NCI-H748 treated with DMSO at 0.1 percent for 48 hours (cell line): ENCODE data around the gene THBS3.
"Not testable (repeated sequence)": the region's sequence is repeated elsewhere in the genome, so short reads cannot be mapped to it uniquely, and the experiment has no call there.

Experiments used
- DNase-seq: peaks from one replicate; lab custom pipeline; 2025; lab: John Stamatoyannopoulos, UW

Gene THBS3

GRCh38 chr1:155206891-155207805, 549 bp downstream of the THBS3 start:
- DNase-seq = peak; percentile 83

GRCh38 chr1:155205969-155206593, 1.6 kb downstream of the THBS3 start:
- no peak for DNase-seq

DNA sequence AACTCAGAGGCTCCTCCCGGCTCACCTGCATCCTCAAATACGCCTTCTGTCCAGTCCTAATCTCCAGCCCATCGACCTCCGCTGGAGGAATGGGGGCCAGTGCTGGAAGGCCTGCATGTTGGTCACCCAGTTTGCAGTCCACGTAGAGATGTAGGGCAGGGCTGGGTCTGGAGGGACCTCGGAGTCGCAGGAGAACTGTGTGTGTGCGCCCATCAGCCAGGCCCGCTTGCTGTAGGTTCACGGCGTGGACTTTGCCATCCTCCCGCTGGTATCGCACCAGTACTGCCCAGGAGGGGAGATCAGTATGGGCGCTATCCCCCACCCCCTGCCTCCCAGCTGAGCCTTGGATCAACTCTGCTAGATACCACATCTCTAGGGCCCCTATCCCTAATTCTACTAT, 2.7 kb downstream of the THBS3 start:
- DNase-seq = no peak

DNA sequence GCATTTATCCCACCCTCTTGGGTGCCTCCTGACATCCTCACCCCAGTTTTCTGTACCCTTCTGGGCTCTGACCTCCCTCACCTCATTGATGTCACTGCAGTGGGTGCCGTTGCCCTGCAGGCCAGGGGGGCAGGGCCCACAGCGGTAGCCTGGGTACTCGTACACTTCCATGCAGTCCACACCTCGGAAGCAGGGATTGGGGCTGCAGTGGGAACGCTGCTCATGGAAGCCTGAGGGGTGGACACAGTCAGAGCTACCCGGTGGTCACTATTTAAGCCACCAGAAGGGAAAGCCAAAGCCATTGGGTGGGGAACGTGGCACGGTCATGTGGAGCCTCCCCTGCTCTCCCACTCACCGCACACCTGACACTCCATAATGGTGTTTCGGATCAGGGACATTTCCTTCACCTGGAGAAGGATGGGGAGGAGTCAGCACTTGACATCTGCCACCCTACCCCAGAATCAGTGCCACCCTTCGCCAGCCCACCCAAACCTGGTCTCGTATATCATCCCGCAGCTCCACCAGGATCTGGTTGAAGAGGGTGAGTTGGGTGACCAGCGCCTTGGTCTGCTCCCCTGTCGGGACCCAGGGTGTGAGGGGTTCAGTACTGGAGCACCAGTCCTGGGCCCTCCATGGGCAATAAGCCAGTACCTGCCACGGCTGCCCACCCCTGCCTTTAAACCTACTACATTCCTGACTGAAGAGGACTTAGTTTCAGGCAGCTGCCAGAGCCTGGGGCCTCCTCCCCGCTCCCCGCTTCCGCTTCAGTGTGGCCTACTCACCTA, 4.8 kb downstream of the THBS3 start:
- no peak for DNase-seq

DNA sequence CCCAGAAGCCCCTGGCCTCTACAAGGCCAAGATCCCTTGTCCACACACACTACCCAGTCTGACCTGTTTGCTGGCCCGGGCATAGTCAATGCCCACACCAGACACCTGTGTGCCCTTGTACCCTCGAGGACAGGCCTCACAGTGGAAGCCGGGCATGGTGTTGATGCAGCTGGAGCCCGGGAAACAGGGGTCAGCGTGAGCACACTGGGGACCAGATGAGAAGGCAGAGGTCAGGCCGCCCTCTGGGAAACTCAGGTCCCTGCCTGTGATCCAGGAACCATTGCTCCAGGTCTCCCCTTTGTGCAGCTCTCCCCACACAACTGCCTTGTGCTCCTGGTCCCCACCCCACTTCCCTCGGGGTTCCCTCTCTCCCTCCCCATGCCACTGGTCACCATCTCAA, 5.5 kb downstream of the THBS3 start:
- no peak for DNase-seq

- no peak for DNase-seq
These were observed 6.8 kb downstream of the THBS3 start for GRCh38 chr1:155200920-155201319.

DNA sequence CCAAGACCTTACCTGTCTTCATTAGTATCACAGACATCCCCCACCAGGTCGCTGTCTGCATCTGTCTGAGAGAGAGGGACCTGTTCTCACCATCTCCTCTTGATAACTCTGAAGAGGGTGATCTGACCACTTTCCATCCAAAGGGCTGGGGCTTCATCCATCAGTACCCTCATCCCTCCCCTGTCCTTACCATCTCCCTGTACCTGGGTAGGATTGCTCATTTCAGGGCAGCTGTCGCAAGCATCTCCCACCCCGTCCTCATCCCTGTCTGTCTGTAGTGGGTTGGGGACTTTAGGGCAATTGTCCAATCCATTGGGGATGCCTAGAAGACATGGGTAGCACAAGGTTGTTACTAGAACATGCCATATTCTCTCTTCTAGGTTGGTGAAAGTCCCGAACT, 7.9 kb downstream of the THBS3 start:
- DNase-seq = no peak

DNA sequence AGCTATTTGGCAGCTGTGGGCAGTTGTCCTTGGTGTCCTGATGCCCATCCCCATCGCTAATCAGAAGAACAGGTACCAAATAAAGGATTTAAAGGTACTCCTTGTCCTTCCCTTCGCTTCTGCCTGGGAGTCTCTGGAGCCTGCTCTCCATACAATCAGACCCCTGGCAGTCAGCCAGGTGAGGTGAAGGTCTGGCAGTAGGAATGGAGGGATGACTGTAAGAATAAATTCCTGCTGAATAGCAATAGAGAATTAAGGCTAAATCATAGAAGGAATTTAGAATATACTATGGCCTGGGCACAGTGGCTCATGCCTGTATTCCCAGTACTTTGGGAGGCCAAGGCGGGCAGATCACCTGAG, 9.2 kb downstream of the THBS3 start:
- DNase-seq = no peak

GRCh38 chr1:155197901-155198546, 9.7 kb downstream of the THBS3 start:
- no peak for DNase-seq

DNA sequence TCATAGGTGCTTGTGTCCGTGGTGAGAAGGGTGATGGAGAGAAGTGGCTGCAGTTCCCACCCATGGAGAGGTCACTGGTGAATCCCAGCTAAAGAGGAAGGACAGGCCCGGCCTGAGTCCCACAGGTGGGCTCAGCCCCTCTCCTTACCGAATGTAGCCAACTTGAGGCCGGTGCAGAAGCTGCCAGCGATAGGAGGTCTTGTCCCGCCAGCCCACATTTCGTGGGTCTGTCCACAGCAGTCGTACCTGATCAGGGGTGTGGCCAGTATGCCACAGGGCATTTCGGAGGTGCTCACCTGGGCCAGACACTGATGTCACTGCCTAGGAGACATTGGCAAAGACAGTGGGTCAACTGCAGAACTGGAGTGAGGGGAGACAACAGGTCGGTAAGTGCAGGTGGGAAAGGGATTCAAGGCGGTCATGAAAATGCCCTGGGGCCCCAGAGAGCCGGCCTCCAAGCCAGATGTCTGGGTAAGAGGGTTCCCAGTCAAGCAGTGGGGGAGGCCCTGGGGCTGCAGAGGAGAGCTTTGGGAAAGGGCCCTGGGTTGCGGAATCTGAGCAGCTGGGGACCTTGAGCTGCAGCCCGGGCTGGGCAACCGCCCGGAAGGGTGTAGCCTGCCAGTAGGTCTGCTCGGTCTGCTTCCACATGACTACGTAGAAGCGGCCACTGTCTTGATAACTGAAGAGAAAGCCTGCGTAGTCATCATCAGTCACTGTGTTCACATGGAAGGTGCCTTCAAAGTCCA, 10.6 kb downstream of the THBS3 start:
- DNase-seq = no peak

DNA sequence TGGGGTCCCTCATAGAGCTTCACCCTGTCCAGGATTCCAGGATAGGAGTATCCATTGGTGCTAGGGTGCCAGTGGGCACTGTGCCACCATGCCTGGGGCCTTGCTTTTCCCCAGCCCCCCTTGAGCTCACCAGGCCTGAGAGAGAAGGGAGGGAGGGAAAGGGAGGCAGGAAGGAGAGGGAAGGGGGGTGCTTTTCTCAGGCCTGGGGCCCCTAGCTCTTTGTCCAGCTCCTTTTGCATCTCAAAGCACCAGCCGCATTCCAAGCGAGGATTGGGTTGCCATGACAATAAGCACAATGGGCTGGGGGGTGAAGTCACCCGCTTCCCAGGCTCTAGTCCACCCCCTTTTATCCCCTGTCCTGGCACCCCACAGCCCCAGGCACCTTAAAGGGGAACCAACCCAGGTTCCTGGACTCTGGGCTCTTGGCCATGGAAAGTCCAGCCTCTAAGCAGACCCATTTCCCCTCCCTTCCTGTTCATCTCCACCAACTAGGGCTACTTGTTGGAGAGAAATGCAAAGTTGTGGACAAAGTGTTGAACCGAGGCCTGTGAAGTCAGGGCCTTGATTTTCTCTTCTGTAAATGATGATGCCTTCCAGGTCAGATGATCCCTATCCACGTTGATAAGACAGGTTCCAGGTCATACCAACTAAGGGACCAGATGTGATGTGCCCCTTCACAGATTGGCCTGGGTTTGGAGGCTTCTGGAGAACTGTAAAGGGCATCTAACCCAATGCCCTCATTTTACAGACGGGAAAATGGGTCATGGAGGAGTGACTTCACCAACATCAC, 11.4 kb downstream of the THBS3 start:
- DNase-seq = no peak

GRCh38 chr1:155195201-155196102, 12.2 kb downstream of the THBS3 start:
- DNase-seq = no peak

- not testable (repeated sequence) for DNase-seq
These were observed 13.8 kb downstream of the THBS3 start for GRCh38 chr1:155193991-155194240.

GRCh38 chr1:155193275-155193990, 14.3 kb downstream of the THBS3 start:
- DNase-seq = peak; percentile 76

- peak; percentile 63 for DNase-seq
These were observed 15.1 kb downstream of the THBS3 start for GRCh38 chr1:155192346-155193274.

DNA sequence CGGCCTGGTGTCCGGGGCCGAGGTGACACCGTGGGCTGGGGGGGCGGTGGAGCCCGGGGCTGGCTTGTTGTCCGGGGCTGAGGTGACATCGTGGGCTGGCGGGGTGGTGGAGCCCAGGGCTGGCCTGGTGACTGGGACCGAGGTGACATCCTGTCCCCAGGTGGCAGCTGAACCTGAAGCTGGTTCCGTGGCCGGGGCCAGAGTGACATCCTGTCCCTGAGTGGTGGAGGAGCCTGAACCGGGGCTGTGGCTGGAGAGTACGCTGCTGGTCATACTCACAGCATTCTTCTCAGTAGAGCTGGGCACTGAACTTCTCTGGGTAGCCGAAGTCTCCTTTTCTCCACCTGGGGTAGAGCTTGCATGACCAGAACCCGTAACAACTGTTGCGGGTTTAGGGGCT, 15.8 kb downstream of the THBS3 start:
- DNase-seq = no peak

DNA sequence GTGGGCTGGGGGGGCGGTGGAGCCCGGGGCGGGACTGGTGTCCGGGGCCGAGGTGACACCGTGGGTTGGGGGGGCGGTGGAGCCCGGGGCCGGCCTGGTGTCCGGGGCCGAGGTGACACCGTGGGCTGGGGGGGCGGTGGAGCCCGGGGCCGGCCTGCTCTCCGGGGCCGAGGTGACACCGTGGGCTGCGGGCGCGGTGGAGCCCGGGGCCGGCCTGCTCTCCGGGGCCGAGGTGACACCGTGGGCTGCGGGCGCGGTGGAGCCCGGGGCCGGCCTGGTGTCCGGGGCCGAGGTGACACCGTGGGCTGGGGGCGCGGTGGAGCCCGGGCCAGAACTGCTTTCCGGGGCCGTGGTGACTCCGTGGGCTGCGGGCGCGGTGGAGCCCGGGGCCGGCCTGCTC, 17.8 kb downstream of the THBS3 start:
- DNase-seq = not testable (repeated sequence)

- DNase-seq = no peak
These were observed 19.4 kb downstream of the THBS3 start for GRCh38 chr1:155188268-155188667.
